GM18502 (cell line): ENCODE data around the gene ENPP6.

Experiments
- ATAC-seq: cut with Tn5 transposase; IDR thresholded peaks from one replicate; pipeline ENCODE4 v1.9.1; 2021; ENCODE audit warnings: mild to moderate bottlenecking; ENCODE audit not compliant: unreplicated experiment, poor library complexity

The ENPP6 gene

DNA sequence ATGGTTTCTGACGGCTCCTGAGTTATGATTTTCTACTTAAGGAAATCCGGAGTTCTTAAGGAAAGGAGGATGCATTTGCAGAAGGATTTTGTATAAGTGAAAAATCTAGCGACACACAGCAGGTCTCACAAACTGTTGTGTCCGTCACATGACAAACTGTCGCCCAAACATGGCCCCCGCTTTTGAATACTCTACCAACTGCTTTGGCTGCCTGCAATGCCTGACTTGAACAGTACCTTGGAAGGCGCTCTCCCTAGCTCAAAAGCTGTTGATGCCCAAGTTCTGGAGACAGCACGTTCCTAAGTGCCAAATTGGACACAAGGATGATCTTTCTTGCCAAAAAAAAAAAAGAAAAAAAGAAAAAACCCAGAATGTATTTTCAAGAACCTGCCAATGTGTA, 103.2 kb downstream of the ENPP6 start:
- no peak for ATAC-seq

DNA sequence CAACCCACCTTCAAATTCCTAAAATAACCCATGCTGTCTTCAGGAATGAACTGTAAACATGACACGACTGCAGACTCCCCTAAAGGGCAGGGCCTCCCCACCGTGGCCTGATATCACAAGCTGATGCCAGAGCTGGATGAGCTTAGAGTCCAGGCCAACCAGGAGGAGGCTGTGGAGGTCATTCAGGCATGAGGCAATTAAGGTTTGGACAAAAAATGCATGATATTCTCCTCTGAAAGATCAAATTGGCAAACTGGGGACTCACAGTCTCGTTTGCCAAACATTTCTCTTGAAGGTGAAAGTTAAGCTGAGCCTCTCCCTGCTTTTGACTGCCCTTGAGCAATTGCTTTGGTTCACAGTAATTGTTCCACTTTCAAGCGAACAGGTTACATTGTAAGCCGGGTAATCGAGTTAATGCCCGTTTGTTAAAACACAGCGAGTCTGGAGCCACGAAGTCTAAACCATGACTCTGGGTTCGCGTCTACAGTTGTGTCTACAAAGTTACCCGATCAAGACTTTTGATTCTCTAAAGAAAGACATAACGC, 105.6 kb downstream of the ENPP6 start:
- no peak for ATAC-seq

DNA sequence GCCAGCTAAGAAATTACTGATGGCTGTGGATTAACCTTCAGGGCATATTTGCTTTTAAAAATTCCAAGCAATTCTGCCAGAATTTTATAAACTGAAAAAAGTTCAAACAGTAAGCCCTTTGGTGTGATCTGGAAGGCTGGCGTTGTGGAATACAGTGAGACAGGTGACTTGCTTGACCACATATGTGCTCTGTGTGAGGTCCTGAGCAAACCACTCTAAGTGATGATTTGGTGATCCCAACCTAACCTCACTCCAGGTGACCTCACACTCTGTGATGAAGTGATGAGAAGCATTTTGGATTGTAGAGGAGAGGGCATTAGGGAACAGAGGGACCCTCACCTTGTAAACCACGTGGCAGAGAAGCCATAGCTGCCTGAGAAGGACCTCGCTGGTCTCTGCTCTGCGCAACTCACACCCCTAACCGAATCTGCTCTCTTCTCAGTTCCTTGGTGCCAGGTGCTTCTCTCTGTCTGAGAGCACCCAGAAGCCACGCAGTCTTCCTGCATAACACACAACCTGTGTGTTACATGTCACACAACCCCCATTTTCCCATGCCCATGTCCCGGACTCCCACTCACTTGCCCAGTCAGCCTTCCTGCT, 106.3 kb downstream of the ENPP6 start:
- ATAC-seq, result no peak

DNA sequence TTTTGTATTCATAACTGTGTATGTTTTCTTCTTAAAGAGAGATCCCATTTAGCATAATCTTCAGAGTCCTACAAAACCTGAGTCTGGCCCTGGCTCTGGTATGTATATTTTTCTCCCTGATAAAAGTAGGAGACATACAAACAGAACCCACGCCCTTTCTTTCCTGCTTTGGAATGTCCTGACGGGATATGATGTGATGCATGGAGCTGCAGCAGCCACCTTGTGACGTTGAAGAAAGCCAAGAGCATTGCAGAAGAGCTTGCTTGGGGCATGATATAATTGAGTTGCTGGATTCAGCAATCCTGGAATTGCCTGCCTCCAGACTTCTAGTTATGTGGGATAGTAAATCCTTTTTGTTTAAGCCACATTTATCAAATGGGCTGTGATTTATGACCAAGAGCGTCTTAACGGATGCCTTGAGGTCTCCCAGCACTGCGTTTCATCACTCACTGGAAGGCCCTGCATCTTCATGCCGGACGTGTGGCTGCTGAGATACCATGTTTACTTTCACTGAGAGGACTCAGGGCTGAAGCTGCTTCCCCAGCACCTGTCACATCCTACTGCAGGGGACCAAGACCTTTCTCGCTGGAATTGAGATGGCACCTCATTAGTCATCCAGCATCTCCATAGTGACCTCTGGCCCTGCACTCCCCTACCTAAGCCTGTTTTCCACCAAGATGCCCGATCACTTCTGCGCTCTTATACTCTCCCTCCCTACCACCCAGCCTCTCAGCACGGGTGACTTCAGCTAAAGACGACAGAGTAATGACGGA, 107.0 kb downstream of the ENPP6 start:
- no peak for ATAC-seq

DNA sequence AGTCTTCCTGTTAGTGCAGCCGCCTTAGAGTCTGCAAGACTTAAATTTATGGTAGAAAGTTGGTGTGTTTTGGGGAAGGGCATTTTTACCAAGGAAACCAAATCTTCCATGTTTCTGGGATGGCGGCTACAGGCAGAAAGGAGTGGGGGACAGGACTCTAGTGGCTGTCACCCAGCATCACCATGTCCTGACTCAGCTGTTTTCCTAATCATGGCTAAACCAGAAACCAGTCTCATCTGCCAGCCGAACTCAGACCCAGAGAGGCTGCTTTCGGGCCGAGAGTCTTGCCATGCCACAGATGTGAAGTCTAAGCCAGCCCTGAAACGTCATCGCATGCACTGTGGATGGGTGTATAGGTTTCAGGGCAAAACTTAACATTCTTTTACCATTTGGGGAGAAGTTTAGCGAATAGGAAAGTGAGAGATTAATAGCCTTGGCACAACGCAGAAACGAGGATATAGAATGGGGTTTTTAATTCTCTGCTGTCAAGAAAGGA, 109.6 kb downstream of the ENPP6 start:
- ATAC-seq, result no peak

DNA sequence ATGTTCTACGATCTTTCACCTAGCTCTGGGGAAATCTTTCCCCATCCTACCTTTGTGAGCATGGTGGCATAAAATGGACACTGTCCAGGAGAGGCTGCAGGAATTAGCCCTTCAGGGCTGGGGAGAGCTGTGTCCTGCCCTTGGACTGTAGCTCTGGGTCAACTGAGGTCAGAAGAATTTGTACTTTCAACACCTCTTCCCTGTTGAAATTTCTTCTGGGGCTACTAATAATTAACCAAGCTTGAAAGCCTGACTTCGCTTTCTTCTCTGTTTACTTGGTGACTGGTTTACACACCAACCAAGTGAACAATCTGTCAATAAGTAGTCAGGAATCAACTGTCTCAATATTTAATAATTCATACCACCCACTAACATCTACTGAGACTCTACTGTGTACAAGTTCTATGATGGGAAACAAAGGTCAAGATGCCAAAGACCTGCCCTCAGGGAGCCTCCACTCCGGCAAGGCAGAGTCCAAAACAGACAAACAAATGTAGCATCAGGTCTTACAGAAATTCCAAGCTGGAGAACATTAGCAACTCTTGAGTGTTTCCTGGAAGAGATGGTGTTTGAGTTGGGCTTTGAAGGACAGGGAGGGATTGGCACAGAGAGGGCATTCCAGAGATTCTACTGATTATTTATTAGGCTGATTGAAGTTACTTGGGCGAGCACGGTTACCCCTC, 113.1 kb downstream of the ENPP6 start:
- no peak for ATAC-seq

DNA sequence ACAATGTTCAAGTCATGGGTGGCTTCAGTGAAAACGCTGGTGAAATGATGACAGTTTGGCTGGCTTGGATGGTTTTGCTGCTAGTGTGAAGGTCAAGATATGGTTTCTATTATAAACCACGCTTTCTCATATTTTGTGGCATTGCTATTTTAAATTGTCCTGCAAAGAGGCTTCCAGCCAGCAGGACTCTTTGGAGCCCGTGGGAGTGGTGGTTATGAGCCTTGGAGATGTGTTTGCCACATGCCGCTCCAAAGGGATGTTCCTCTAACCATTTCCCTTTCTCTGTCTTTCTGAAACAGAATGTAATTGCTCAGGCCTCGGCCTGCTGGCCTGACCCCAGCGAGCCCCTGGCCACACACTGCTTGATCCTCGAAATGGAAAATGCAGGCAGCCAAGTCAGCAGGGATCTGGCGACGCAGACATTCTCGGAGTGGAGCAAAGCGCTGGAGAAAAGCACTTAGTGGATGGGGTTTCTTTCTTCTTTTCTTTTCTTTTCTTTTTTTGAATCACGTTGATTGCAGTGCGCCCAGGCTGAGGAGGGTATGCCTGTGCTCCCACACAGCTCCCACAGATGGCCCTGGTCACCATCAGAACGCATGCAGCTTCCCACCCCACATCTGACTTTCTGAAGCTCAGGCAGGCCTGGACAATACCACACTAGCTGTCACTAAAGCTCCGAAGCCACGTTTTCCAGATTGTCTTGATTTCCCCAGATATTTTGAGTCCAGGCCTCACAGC, 114.0 kb downstream of the ENPP6 start:
- ATAC-seq, result no peak

DNA sequence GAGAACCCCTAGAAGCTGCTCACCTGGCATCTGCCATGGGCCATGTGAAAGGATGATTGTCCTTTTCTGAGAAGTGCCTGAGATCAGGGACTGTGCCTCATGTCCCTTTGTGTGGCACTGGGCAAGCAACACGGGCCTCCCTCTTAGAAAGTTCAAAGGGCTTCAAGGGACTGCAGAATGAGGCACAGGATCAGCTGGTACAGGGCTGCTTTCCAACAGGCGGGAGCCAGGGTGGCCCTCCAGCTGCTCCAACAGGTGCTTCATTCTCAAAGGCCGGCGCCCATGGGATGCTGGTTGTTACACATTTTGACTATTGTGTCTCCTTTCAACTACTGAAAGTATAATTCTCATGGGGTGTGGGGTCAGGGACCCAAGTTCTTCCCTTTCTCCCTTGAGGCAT, 114.7 kb downstream of the ENPP6 start:
- ATAC-seq, result no peak

DNA sequence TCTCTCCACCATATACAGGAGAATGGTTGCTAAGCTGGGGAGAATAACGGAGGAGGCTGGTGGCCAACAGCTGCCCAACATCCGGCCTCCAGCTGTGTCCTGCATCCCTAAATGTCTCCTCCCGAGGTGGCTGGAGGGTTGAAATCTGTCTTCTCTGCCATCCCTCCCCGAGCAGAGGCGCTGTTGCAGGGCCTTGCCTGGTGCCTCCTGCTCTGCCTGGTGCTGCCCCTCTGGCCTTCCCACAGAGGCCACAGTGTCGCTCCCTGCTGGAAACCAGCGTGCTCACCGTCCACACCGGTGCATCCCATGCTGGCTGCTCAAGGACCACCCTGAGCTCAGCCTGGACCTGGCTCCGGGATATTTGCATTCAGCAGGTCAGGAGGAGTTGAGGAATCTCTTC, 115.2 kb downstream of the ENPP6 start:
- no peak for ATAC-seq

DNA sequence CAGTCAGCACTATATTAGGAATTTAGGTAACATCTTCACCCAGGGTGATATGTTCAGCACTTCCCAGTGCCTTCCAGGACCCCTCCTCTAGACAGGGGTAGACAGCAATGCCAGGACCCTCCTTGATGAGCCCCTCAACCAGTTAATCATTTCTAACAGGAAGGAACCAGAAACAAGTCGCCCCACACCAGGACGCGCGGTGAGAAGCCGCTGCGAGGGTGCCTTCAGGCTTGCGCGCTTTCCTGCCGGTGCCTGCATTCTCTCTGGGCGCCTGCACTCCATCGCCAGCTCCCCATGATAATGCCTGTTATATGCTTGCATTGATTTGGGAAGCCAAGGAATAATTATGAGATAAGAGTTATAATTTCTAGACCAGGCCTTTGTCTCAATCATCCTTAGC, 116.0 kb downstream of the ENPP6 start:
- no peak for ATAC-seq

DNA sequence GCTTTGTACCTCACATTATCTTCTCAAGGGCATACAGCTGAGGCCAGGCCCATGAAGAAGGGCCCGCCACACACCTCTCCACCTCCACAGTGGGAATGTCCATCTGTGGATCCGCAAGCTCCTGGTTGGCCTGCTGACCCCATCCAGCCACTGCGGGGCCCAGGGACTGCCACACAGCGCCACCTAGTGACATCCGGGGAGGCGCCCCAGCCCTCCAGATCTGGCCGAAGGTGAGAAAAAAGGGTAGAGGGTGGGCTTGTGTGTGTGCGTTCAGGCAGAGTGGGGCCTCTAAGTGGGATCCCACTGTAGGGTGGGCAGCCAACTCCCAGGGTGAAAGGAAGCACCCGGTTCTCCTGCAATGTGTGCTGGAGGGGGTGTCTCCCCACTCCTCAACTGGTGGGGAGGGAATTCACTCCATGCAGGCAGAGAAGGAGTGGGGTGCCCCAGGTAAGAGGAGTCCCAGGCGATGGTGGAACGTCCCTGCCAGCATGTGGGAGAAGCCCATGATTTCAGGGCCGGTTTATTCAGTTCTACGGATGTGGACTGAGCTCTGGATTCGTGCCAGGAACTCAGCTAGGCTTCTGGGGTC, 117.3 kb downstream of the ENPP6 start:
- peak; percentile 48 for ATAC-seq

DNA sequence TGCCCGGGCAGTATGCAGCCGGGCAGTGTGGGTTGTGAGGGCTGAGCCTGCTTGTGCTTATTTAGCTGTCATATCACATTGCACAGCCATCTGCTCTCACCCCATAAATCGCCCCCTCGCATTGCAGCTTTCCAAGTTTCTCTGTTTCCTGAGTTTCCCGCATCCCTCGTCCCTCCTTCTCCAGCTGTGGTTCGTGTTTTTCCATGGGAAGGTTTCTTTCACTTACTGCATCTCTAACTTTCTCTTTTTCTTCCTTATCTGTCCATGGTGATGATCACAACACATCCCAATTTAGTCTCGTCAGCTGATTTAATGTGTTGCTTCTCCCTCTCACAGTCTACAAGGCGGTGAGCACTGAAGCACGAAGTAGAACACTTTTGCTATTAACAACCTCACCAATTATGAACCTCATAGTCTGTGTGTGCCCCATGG, 118.1 kb downstream of the ENPP6 start:
- ATAC-seq, result no peak

DNA sequence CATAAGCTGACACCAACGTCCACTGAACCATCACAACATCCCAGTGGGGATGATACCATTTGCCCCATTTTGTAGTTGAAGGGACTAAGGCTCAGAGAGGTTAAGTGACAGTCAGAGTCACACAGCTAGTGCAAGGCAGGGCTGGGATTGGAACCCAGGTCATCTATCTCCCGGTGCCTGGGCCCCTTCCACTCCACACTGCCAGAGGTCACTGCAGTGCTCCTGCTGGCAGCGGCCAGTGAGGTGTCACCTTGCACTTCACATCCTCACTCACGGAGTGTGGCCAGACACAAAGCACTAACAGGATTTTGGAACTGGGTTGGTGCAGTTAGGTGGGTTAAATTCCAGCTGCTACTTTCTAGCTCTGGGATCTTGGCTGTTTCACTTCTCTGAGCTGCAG, 118.7 kb downstream of the ENPP6 start:
- no peak for ATAC-seq

DNA sequence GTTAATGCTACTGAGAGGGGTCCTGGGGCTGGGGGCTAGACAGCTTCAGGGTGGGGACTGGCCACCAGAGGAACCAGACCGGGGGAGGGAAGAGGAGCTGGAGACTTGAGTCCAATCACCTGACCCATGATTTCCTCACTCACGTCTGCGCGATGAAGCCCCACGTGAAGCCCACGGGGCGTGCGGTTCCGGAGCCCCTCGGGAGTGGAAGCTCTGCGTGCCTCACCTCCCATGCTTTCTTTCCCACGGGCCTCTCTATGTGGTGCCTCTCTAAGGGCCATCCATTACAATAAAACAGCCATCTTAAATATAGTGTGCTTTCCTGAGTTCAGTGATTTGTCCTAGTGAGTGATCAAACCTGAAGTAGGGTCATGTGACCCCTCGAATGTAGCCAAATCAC, 119.9 kb downstream of the ENPP6 start:
- no peak for ATAC-seq

DNA sequence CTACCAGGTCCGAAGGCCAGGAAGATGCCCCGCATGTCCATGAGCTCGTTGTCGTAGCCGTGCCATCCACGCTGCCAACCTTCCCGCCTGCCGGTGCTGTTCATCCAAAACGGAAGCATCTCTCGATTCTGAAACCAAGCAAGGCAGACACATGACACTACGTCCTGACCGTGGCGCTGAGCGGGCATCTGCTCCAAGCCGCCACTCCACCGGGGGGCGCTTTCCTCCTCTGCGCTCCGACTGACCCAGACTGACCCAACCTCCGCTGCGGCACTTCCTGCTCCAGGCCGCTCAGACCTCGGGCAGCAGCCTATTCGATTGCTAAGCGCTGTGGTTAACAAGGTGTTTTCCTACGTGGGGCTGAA, 120.5 kb downstream of the ENPP6 start:
- ATAC-seq, result peak; percentile 85

DNA sequence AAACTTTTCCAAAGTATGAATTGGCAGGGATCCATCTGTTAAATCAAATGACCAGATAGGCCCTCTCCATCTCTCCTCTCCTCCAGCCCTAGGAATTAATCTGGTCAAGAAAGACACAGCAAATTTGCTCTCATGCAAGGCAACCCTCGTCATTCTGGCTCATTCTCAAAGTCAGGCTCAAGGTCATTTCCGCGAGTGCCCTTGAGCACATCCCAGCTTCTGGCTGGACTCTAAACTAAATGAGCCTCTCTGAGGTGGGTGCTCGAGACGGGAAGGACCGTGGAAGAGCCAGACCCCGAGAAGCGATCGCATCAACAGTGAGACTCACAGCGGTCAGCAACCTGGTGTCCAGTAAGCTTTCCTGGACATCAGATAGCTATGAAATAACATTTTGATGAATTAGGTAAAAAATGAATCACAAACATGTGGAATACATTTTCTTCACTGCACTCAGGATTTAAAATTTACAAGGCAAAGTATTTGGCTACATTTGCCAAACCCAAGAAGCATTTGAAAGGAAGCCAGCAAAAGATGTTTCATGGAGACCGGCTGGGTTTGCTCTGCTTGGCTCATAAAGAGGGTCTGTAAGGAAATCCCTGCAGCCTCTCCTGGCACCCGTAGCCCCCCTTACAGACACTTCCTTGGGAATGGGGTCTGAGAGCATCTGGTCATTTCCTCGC, 121.0 kb downstream of the ENPP6 start:
- ATAC-seq, result no peak

DNA sequence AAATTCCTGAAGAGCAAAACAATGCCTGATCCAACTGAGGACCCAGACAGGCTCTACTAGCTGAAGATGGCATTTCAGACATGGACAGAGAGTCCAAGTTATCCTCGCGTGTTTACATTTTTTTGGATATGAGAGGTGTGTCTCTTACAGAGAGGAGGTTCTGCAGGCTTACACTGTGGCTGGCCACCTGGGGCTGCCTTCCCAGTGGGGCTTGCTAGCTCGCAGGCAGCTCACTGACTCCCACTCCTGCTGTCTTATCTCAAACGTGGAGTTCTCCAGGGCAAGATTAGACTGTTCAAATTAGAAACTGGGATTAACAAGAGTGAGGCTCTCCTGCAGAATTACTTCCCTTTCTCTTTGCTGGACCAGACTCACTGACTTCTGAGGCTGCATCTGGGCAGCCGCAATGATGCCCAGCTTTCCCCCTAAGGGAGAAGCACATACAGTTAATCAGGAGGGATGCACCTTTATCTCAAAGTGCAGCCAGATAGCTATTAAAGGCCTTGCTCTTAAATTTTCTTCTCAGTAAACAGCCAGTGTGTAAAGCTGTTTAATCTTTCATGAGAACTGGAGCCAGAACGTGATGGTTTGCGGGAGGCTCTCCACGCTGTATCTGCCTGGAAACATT, 123.0 kb downstream of the ENPP6 start:
- ATAC-seq, result no peak

DNA sequence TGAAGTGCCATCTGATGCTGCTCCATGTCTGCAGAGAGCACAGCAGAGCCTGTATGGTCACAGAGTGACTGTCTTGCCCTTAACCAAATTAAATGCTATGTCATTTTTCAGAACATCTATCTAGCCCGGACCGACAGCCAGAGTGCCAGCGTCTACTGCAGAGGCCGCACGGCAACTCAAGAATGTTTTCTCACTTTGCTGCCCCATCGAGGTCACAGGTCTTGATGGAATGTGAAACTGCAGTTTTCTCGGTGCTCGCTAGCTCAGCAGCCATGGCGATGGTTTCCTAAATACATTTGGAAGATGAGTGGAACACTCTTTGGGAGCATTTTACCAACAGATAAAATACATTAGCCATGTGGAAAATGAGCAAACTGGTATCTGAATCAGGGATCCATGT, 125.7 kb downstream of the ENPP6 start:
- ATAC-seq, result no peak

DNA sequence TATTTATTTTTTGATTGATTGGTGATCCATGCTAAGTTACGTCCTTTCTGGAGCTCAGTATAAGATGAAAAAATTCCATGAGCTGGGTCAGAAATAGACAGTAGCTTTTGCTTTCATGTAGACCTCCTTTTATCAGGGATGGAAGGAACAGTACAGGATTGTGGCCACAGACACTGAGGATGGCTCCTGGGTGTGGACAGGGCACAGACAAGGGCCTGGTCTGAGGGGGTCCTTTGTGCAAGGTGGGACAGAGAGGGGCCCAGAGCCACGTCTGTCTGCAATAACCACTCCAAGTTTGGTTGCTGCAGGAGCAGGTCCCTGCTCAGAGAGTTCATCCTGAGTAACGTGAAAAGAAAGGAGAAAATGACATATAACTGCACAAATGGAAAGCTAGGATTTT, 127.1 kb downstream of the ENPP6 start:
- ATAC-seq, result no peak
